HL-60 (cell line): ENCODE data around the gene HECTD4.

ENCODE experiments used
- CTCF ChIP-seq: IDR thresholded peaks from one replicate; pipeline ENCODE4 v1.5.1; 2011; ENCODE audit warnings: low read length, control low read depth, inconsistent platforms; ENCODE audit not compliant: insufficient read depth
- POLR2AphosphoS5 ChIP-seq: IDR thresholded peaks from 2 replicates; pipeline ENCODE4 v1.6.1; 2012; ENCODE audit warnings: low read depth

DNA sequence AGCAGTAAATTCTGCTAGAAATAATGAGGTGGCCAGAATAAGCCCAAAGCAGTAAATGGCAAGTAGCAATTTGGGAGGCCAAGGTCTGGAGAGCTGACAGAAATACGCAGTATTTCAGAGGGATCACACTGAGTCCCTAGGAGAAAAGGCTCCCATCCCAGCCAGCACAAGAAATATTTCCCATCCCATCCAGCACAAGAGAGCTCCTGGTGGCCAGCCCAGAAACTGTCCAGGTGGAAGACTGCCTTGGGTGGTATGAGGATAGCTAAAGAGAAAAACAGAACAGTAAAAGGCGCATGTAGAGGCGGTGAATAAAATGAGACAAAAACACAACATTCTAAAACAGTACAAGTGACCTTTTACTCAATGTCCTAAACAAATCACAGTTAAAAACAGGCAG lies 120.7 kb downstream of the HECTD4 start:
- TF ChIP-seq CTCF (no peak), POLR2AphosphoS5 (no peak)
